Endothelial cell of umbilical vein (primary cell): Measurements from ENCODE around the gene BCAR1.
A peak's percentile ranks its signal among the peaks of the same experiment; 100 is the strongest.

Source experiments
- CTCF ChIP-seq, 2 donors: IDR thresholded peaks; 1 replicate in 1 of 2; 2 replicates in 1 of 2; pipeline ENCODE4 v1.5.1; 2011; ENCODE audit warnings: low read length in 2 of 2, mild to moderate bottlenecking in 2 of 2, moderate library complexity in 2 of 2, control low read depth in 1 of 2, inconsistent platforms in 1 of 2, low read depth in 1 of 2; ENCODE audit not compliant: insufficient read depth in 1 of 2; ENCODE audit errors: extremely low read depth in 1 of 2
- EZH2 ChIP-seq: IDR thresholded peaks from 2 replicates; pipeline ENCODE4 v1.6.1; 2012; ENCODE audit warnings: borderline replicate concordance, low read depth, mild to moderate bottlenecking, moderate library complexity, low read length, inconsistent platforms; ENCODE audit not compliant: severe bottlenecking
- GATA2 ChIP-seq: IDR thresholded peaks from 2 replicates; pipeline ENCODE4 v1.7.0; 2011; ENCODE audit warnings: low read depth, mild to moderate bottlenecking, moderate library complexity, mixed read lengths, low read length; ENCODE audit not compliant: insufficient read length, insufficient read depth
- POLR2A ChIP-seq: IDR thresholded peaks from 2 replicates; pipeline ENCODE4 v1.6.1; 2012; ENCODE audit warnings: low read depth, mild to moderate bottlenecking, control low read depth, low read length
- POLR2AphosphoS5 ChIP-seq: IDR thresholded peaks from 2 replicates; pipeline ENCODE4 v1.6.1; 2012; ENCODE audit warnings: low read depth, mild to moderate bottlenecking, control low read depth, low read length, moderate library complexity; ENCODE audit not compliant: insufficient read depth

- TF ChIP-seq POLR2A (no peak), CTCF (IDR thresholded peaks at IDR 0.05; ENCODE audit: extremely low read depth in 1 of 2, insufficient read depth in 1 of 2, low read depth in 1 of 2, low read length in 2 of 2) (no peak), GATA2 (no peak), POLR2AphosphoS5 (peak; percentile 60), EZH2 (no peak)
These were observed 1.2 kb downstream of the BCAR1 start for GRCh38 chr16:75250089-75250808.
